Ammon's horn (tissue), 1 donor: ENCODE measurements around the gene WDR49.

ENCODE experiments used
- DNase-seq: peaks from one replicate; pipeline ENCODE4 v3.0.0-alpha.2; 2016; ENCODE audit warnings: low spot score

WDR49 gene

DNA sequence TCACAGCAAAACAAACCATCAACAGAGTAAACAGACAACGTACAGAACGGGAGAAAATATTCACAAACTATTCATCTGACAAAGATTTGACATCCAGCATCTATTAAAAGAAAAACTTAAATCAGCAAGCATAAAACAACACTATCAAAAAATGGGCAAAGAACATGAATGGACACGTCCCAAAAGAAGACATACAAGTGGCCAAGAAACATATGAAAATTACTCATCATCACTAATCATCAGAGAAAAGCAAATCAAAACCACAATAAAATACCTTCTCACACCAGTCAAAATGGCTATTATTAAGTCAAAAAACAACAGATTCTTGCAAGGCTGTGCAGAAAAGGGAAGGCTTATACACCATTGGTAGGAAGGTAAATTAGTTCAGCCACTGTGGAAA is 166.2 kb downstream of the WDR49 start:
- DNase-seq = no peak

DNA sequence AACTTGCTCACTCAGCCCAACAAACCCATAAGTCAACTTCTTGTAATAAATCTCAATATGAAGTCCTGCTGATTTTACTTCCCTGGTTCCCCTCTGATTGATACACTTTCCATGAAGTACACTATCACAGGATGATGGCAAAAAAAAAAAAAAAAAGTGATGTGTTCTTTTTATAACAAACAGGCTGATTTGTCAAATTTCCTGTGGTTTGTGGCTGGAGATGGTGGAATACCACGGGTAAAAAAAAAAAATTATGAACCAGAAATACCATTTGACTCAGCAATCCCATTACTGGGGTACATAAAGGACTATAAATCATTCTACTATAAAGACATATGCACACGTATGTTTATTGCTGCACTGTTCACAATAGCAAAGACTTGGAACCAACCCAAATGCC is 169.2 kb downstream of the WDR49 start:
- no peak for DNase-seq

DNA sequence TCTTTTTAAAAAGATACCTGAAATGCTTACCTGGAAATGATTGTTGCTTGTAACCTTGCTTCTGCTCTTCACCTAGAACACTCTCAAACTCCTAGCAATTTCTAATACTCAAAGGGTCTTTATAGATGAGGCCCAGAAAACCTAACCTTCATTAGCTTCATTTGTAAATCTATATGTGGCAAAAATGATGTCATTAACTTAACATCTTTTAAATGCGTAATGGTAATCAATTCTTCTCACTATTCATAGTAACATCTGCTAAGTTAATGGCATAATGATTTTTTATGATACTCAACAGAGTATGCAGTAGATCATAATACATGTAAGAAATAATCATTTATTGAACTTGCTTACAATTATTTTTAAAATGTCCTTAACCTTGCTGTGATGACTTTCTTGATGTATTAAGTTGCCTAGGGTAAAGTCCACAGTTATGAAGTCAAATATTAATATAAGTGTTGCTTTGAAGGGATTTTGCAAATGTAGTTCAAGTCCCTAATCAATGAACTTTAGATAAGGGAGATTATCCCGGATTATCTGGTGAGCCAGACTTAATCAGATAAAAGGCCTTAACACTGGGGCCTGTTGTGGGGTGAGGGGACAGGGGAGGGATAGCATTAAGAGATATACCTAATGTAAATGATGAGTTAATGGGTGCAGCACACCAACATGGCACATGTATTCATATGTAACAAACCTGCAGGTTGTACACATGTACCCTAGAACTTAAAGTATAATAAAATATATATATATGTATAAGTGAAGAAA is 169.8 kb downstream of the WDR49 start:
- no peak for DNase-seq

DNA sequence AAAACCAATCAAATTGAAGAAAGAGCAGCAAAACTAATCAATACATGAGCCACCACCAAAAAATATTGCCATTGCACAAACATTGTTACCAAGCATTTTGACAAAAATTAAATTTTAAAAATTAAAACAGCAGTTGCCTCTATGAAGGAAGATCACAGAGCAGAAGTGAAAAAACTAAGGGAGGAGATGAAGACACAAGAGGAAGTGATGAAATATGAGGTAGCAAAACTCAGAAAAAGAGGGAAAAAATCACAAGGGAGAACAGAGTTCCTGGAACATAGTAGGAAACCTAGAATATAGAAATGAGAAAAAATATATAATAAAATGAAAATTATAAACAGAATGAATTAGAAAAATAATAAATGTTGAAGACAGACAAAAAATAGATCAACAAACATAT is 172.6 kb downstream of the WDR49 start:
- no peak for DNase-seq

DNA sequence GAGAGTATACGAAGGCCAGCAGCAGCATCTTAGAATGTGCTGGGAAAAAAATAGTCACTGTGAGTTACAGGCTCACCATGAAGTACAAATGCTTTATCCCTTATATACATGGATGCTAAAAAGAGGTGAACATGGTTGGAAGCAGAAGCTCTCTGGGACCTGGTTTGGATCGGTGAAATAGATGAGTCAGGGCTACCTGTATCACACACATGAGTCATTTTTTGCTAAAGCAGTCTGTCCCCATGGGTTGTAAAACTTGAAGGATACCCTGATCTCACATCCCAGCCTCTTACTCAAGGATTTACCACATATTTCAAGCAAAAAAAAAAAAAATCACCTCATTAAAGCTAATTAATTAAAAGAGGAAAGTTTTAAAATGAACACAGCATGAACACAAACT is 173.0 kb downstream of the WDR49 start:
- DNase-seq = no peak

DNA sequence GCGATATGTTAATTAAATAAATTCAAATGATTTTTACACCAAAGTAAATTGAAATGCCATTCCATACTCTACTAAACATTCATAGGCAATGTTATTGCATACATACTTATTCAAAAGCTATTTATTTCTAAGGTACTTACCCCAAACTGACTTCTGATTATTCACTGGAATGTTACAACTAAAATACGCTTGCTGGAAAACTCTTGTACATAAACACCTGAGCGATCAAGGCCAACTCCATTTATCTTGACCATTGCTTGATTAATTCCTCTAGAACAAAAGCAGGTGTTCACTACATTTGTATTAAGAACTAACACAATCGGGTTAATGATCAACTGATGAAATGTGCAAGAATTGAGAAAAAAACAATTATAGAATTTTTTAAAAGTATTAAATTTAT is 179.9 kb downstream of the WDR49 start, which contains the start of gene SERPINI2:
TSS of gene SERPINI2 (minus strand) at position 180 of the 400 bp plus-strand sequence. CDS start 2,208 bp downstream, outside the sequence.
- DNase-seq = no peak

DNA sequence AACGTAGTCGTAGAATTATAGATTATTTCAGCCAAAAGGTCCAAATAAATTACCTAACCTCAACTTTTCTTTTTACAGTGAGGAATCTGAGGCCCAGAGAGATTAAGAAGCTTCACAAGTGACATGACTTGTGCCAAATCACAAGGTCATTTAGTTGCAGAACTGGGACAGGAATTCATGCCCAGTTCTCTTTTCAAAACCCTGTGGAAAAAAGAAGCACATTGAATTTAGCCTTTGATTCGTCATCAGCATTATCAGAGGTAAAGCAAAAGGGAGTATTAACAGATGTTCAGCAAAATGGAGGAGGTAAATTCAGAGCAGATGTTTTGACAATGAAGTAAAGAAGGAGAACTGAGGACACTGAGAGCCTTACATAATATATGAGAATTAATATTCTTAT is 184.4 kb downstream of the WDR49 start:
- DNase-seq = no peak

DNA sequence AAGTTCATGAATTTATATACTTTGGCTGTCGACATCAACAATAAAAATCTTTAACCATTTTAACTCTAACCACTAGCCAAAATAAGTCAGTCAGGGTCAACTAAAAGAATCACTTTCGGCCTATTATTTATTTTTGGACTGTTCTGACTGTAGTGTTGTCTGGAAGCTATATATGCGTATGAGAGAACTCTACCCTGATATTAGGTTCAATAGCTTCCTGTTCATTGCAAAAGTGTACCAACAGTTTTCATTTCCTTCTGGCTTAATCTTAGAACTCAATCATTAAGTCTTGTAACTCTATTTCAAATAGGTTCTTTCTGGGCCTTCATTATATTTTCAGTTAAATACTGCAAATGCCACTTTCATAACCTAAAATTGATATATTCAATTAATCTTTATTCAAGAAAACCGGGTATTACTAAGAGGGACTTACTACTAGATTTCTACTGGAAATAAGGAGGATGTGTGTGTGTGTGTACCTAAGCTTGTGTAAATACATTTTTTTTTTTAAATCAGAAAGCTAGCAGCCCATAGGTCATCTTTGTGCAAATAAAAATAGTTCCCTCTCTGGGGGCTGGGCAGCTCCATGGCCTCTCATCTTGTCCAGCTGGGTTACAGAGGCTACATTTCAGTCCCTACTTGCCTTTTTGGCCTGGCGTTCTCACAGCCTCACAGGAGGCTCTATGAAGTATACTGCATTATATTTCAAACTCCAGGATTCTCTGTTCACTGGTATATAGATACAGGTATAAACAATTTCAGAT is 185.7 kb downstream of the WDR49 start:
- DNase-seq = no peak

DNA sequence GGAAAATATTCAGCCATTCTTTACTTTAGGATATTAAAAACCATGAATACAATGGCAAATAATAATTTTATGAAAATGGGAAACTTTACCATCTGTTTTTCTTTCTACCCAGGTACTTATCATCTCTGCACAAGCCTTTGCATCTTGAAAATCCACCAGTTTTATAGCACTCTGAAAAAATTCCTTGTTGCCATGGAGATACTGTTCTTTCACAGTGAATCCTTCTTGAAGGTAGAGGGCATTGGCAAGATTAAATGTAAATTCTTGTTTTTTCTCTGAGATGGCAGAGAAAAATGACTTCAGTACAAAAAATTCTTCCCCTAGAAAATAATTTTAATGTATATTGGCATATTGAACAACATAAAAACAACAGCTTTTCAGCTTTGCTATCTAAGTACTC is 186.8 kb downstream of the WDR49 start:
- DNase-seq = no peak

DNA sequence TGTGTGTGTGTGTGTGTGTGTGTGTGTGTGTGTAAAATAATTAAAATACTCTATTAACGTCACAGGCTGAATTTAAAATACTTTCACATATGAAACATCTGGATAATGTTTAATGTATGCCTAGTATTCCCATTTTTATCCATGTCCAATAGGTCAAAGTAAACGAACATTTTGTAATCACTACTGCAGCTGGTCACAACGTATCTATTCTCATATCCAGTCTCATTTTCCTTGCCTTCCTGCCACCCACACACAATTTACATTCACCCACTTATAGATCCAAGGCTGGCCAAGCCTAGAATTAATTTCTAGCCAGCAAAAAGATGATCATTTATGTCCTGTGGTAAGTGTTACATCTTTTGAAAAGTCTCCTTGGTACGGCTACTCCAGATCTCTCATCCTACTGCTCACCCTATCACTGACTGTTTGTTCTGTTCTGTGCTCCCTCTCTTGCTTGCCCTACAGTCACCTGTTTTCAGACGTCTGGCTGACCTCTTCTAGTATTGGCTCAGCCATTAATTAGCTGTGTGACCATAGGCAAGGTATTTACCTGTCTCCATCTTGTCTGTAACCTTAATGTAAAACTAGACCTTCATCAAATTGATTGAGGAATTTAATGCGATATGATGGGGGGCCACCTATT is 197.5 kb downstream of the WDR49 start:
- DNase-seq = no peak

DNA sequence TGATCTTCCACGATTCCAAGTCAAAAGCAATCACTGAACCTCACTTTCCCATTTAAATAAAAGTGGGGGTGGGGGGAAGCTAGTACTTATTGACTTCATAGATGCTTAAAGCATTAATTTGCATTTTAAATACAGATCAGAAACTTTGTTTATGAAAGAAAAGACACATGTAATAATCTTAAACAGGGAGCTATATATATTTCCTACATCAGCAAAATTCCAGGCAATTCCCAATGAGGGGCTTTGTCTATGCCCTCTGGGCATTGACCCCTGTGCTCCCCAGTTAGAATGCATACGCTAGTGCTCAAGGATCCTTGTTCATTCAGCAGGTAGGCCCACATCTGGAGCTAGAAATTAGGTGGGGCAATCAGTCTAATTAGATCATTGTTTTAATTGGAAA is 199.9 kb downstream of the WDR49 start:
- no peak for DNase-seq

DNA sequence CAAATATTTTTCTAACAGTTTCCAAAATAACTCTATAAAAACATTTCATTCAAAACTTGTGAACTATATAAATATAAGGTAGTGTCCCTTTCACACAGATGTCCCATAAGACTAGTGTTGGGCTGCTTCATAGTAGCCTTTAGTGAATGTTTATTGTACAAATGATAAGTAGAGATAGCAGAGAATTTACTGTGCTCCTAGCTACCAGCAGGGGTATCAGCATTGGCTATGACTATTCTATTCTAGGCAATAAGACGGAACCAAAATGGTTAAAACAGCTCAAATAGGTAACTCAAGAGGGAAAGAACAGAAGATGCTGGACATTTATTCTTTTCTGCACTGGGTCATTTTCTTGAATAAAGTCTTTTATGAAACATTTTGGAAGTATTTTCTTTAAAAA is 202.5 kb downstream of the WDR49 start:
- no peak for DNase-seq

DNA sequence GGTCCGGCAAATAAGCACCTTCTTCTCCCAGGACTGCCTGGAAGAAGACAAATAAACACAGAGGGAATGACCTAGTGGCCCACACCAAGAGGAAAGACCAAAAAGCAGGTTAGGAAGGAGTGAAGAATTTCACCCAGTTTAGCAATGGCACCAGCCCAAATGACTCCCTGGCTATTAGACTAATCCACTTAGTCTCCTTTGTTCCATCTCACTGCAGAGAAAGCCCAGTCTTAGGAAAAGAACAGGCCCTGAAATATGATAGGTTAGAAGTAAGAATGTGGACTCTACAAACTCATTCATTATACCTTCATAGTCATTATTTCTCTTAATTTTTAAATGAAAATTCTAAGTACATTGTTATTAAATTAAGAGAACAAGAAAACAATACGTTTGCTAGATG is 203.1 kb downstream of the WDR49 start:
- DNase-seq = no peak

DNA sequence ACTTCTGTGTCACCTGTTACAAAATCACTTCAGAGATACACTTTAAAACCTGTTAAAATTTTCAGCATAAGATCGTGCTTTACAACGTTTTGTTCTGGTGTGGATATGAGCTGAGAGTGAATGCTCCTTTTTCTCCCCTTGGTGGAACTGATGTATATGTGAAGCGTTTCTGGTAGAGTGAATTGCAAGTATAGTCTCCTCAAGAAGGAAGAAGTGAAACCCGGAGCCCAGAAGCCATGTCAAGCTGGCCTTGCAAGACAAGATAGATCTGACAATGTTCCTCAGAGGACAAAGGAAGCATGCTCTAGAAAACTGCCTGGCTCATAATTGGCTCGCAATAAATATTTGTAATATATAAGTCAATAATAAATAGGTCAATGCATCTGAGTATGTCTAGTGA is 203.5 kb downstream of the WDR49 start:
- no peak for DNase-seq

DNA sequence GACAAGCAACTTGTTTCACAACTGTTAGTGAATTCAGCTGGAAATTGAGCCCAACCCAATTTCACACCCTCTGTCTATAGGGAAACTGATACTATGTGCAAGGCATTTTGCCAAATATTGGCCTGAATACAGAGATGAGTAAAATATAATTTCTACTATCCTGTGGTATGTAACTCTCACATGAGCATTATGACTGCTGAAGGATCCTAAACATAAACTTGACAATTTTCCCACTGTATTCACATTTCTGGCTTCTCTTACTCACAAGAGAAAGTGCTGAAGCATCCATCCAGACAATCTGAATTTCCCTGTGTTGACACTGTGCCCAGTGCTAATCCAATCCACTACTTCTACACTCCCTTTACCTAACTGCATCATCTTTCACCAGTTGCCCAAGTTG is 208.3 kb downstream of the WDR49 start:
- no peak for DNase-seq

DNA sequence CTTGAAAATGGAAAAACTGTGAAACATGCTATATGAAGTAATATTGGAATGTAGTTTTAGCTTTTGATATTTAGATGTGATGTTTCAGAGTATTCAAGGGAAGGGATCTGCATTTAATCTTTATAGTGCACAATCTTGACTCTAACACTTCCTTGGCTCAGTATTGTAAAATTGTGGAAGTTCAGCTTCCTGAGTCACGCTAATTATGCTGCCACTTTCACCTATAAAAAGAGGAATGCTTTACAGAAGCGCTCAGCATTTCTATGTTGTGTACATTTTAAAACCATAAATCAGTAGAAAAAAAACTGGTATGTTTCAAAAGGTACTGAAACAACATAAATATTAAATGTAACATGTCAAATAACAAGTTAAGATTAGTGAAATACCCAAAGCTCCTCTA is 212.5 kb downstream of the WDR49 start:
- DNase-seq = no peak

DNA sequence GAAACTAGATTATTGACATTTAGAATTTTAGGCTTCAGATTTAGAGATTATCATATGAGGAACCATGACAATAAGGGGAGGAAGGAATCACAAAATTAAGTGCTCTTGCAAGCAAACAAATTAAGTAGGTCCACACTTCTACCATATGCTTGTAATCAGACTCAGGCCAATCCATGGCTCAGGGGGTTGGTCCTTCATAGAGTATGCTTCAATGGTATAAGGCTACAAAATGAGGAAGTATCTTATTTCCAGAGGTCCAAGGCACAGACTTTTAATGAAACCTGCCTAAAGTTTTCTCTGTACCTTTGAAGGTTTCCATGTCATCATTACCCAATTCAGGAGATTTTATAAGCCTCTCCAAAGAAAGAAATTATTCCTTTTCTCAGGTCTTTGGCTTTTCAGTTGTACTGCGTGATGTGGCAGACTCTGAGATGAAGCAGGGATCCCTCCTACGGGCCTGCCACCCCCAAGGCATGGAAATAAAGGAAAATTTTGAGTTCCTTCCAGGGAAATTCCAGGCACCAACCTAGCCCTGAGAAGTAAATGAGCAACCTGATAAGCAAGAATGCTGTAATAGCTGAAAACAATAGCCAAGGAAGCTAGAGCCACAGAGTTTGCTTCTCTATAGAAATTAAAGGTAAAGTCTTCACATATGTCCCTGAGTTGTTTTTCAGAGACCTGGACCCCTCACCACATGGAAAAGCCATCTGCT is 216.2 kb downstream of the WDR49 start:
- DNase-seq = no peak
